Chondrocyte (in vitro differentiated cells): ENCODE data around the gene RAB40C. TPM values are rescaled to one million over a fixed set of nuclear protein-coding genes. Genes with fewer than 3 reads are reported as not detected.

ENCODE experiments used
- DNase-seq: peaks from one replicate; pipeline ENCODE4 v3.0.0; 2021; ENCODE audit warnings: mixed read lengths, low spot score
- H3K27ac Mint-ChIP-seq: one replicate; pipeline ENCODE4 v1.8.0; 2021; ENCODE audit warnings: mild to moderate bottlenecking, moderate library complexity, mixed read lengths; ENCODE audit not compliant: unreplicated experiment
- H3K27me3 Mint-ChIP-seq: 2 replicates; pipeline ENCODE4 v1.8.0; 2021; ENCODE audit warnings: low read depth, mixed read lengths
- H3K36me3 Mint-ChIP-seq: 2 replicates; pipeline ENCODE4 v1.8.0; 2021; ENCODE audit warnings: low read depth, mixed read lengths
- H3K4me1 Mint-ChIP-seq: 2 replicates; pipeline ENCODE4 v1.8.0; 2021; ENCODE audit warnings: low read depth, mild to moderate bottlenecking, mixed read lengths
- H3K4me3 Mint-ChIP-seq: one replicate; pipeline ENCODE4 v1.8.0; 2021; ENCODE audit warnings: mild to moderate bottlenecking, moderate library complexity, mixed read lengths; ENCODE audit not compliant: unreplicated experiment
- H3K9me3 Mint-ChIP-seq: 2 replicates; pipeline ENCODE4 v1.8.0; 2021; ENCODE audit warnings: low read depth, mixed read lengths
- total RNA-seq: library from RNA; stranded (reverse); gene quantifications from 3 replicates; pipeline ENCODE4 v1.2.1, GENCODE V29; 2021
- TF ChIP-seq, protein P1 (sequence below): fragments of 200-600 bp; sonication (generic); IDR thresholded peaks from 2 replicates; pipeline ENCODE4 v1.5.0; 2021; ENCODE audit warnings: antibody characterized with exemption, mild to moderate bottlenecking, moderate library complexity

Gene RAB40C
- total RNA-seq, 1 donor from 2014 or later = 19.6 TPM

DNA sequence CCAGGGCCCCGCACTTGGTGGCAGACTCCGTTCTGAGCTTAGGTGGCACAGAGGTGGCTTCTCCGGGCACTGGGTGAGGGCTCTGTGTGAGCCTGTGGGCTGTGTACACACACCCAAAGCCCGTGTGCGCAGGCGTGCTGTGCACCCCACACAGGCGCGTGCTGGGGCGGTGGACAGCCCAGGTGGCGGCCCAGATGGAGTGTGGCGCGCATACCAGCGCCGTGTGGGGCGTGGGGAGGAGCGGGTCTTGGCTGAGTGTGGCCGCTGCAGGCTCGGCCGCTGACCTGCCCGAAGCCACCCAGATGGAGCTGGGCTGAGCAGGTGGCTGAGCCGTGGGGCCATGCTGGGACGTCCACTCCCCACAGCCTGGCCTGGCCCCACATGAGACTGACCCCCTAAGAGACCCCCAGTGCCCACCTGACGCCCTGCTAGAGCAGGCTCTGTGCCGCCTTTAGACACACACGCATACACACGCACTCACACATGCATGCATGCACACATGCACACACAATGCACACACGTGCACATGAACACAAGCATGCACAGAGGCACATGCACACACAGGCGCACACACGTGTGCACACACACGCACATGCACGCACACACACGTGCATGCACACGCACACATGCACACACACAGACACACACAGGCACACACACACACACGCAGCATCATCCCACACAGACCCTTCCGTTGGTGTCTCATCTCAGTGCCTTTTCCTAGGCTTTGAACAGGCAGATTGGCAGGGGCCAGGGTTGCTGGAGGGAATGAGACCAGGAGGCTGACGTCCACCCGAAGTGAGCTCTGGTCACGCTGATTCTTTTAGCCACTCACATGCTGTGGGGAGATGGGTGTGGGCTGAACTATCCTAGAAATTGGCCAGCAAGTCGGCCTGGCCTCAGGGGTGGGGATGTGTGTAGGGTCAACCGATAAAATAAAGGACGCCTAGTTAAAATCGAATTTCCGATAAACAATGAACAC lies 27.6 kb upstream of the RAB40C start:
- Mint-ChIP-seq H3K27ac (no peak overlapping the region), H3K27me3 (peaks cover 11% of the 10 kb centered on the region), H3K4me3 (no peak overlapping the region), H3K4me1 (peaks cover 4% of the 10 kb centered on the region), H3K9me3 (no peaks in the 10 kb centered on the region), H3K36me3 (no peaks in the 10 kb centered on the region)
- DNase-seq = no peak
- TF ChIP-seq, protein P1, sequence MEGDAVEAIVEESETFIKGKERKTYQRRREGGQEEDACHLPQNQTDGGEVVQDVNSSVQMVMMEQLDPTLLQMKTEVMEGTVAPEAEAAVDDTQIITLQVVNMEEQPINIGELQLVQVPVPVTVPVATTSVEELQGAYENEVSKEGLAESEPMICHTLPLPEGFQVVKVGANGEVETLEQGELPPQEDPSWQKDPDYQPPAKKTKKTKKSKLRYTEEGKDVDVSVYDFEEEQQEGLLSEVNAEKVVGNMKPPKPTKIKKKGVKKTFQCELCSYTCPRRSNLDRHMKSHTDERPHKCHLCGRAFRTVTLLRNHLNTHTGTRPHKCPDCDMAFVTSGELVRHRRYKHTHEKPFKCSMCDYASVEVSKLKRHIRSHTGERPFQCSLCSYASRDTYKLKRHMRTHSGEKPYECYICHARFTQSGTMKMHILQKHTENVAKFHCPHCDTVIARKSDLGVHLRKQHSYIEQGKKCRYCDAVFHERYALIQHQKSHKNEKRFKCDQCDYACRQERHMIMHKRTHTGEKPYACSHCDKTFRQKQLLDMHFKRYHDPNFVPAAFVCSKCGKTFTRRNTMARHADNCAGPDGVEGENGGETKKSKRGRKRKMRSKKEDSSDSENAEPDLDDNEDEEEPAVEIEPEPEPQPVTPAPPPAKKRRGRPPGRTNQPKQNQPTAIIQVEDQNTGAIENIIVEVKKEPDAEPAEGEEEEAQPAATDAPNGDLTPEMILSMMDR = no peak

DNA sequence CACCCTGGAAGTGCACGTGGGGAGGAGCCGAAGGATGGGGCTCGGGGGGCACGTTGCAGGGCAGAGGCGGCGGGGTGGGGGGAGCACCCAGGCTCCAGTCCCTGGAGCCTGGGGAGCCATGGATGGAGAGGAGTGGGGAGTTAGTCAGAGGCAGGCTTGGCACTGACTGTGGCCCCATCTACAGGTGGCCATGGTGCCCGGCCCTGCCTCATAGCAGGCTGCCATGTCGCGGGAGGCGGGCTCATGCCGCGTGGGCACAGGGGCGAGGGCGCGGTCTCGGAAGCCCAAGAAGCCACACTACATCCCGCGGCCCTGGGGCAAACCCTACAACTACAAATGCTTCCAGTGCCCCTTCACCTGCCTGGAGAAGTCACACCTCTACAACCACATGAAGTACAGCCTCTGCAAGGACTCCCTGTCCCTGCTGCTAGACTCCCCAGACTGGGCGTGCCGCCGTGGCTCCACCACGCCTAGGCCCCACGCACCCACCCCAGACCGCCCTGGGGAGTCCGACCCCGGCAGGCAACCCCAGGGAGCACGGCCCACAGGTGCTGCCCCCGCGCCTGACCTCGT lies 26.7 kb upstream of the RAB40C start:
- Mint-ChIP-seq H3K27me3 (peaks cover 11% of the 10 kb centered on the region), H3K4me3 (no peak overlapping the region), H3K4me1 (peaks cover 4% of the 10 kb centered on the region), H3K27ac (no peak overlapping the region), H3K36me3 (no peaks in the 10 kb centered on the region), H3K9me3 (no peaks in the 10 kb centered on the region)
- DNase-seq = no peak
- TF ChIP-seq, protein P1 = no peak

DNA sequence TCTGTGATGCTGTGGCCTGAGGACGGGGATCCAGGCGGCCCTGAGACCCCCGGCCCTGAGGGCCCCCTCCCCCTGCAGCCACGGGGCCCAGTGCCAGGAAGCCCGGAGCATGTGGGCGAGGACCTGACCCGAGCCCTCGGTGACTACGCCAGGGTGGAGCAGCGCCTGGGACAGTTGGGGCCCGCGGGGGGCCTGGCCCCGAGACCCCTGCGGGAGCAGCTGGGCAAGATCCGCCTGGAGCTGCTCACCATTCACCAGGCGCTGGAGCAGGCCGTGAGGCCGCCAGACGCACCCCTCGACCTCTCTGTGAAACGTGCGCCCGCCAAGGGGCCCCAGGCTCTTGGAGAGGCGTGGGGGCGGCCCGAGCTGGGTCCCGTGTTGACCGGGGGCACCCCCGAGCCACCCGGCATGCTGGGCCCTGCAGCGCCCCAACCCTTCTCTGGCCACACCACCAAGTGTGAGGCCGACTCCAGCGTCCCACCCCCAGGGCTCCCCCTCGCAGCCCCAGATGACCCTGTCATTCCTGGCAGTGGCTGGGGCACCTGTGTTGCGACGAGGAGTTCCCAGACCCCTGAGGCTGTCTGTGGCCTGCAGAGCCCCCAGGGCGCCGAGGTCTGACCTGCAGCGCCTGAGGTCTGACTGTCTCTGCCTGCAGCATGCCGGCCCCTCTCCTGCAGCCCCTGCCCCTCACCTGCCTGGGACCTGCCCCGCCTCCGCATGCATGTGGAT lies 25.0 kb upstream of the RAB40C start:
- Mint-ChIP-seq H3K9me3 (no peaks in the 10 kb centered on the region), H3K27me3 (peaks cover 5% of the 10 kb centered on the region), H3K4me1 (peaks cover 11% of the 10 kb centered on the region), H3K36me3 (no peaks in the 10 kb centered on the region), H3K4me3 (no peak overlapping the region), H3K27ac (no peak overlapping the region)
- TF ChIP-seq, protein P1 = no peak
- DNase-seq = no peak

DNA sequence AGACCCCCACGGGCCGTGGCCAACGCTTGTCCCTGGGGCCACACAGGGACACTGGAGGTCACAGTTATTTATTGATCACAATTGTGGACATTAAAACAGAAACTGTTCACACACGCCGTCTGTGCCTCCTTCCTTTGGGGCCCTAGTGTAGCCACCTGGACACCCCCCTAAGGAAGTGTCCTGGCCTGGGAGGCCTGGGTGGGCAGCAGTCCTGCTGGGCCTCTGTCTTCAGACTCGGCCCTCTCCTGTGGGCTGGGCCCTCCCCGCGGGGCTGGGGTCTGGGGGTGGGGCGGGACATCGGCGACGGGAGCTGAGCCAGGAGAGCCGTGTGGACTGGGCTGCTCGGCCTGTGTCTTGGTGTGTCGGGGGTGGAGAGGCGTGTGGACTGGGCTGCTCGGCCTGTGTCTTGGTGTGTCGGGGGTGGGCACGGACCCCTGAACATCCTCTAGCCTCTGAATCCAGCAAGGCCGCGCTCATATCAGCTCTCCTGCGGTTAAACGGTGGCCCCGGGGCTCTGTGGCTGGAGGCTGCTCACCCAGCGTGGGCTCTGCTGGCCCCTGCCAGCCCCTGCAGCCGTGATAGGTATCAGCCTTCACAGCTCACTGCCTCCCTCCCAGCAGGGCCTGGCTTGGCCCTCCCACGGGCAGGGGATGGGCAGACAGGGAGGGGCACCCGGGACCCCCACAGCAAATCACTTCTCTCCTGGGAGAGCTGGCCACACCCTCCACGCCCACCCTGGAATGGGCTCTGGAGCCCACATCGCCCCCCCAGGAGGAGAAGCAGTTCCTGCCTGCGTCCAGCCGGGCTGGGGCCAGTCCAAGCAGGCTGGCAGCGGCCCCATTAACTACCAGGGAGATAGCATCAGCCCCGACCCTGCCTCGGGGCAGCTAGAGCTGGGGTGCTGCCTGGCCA lies 24.2 kb upstream of the RAB40C start:
- H3K9me3 Mint-ChIP-seq = no peaks in the 10 kb centered on the region
- no peak overlapping the region for H3K4me3 Mint-ChIP-seq
- H3K36me3 Mint-ChIP-seq = no peaks in the 10 kb centered on the region
- no peak overlapping the region for H3K27ac Mint-ChIP-seq
- no peak for DNase-seq
- peaks cover 5% of the 10 kb centered on the region for H3K27me3 Mint-ChIP-seq
- H3K4me1 Mint-ChIP-seq = peaks cover 12% of the 10 kb centered on the region
- TF ChIP-seq, protein P1 = no peak
